Ascending aorta (tissue), 2 donors: ENCODE results near the gene APP. TPM values are rescaled to one million over a fixed set of nuclear protein-coding genes. Genes with fewer than 3 reads are reported as not detected.

Experiments used
- DNase-seq, 2 donors: peaks; one replicate each; pipeline ENCODE4 v3.0.0-alpha.2; 2019; ENCODE audit warnings: low spot score in 2 of 2
- H3K27ac ChIP-seq, 2 donors: fragments of 200-600 bp; sonication (generic); one replicate each; pipeline ENCODE4 v1.5.1; 2016 to 2017; ENCODE audit warnings: mild to moderate bottlenecking in 1 of 2
- H3K27me3 ChIP-seq: fragments of 200-600 bp; sonication (generic); one replicate; pipeline ENCODE4 v1.5.1; 2017
- H3K36me3 ChIP-seq, 2 donors: fragments of 200-600 bp; sonication (generic); one replicate each; pipeline ENCODE4 v1.5.1; 2016
- H3K4me1 ChIP-seq, 2 donors: fragments of 200-600 bp; sonication (generic); one replicate each; pipeline ENCODE4 v1.5.1; 2016 to 2017; ENCODE audit warnings: mild to moderate bottlenecking in 1 of 2
- H3K4me3 ChIP-seq, 2 donors: fragments of 200-600 bp; sonication (generic); one replicate each; pipeline ENCODE4 v1.5.1; 2016 to 2017; ENCODE audit warnings: mild to moderate bottlenecking in 1 of 2
- H3K9me3 ChIP-seq, 2 donors: fragments of 200-600 bp; sonication (generic); one replicate each; pipeline ENCODE4 v1.5.1; 2016
- CTCF ChIP-seq, 3 experiments: fragments of 200-600 bp in 2 of 3; fragments of 450-650 bp in 1 of 3; sonication (generic) in 2 of 3; IDR thresholded peaks; one replicate each; pipeline ENCODE4 v1.5.1; 2016 to 2019; ENCODE audit warnings: antibody characterized with exemption in 3 of 3, mild to moderate bottlenecking in 1 of 3, moderate library complexity in 1 of 3
- intact Hi-C: fragments of 100-400 bp; cut with DNase I; formaldehyde crosslinking; loops from one replicate; pipeline ENCODE4 v1.15.1; 2023
- total RNA-seq: library from RNA; depleted of rRNA; stranded (reverse); fragments of >200 nt; gene quantifications from one replicate; pipeline ENCODE4 v1.1.0, GENCODE V29; 2016

The APP gene
- total RNA-seq, 1 donor from 2014 or later: 350 TPM

- Histone ChIP-seq H3K4me3 (no peak overlapping the region), H3K27me3 (no peaks in the 10 kb centered on the region), H3K4me1 (peaks cover 4 to 34% of the 10 kb centered on the region in 2 donors), H3K27ac (no peak overlapping the region), H3K36me3 (no peaks in the 10 kb centered on the region), H3K9me3 (no peaks in the 10 kb centered on the region)
- no peak for DNase-seq
- intact Hi-C loops: no loop called here
- no peak for TF ChIP-seq CTCF (IDR thresholded peaks at IDR 0.05)
Observed at GRCh38 chr21:26127073-26127814, 43.3 kb downstream of the APP start.

GRCh38 chr21:26126168-26126553, 44.4 kb downstream of the APP start:
- Histone ChIP-seq H3K9me3 (no peaks in the 10 kb centered on the region), H3K27me3 (no peaks in the 10 kb centered on the region), H3K36me3 (no peaks in the 10 kb centered on the region), H3K27ac (no peak overlapping the region), H3K4me1 (peaks cover 4 to 34% of the 10 kb centered on the region in 2 donors), H3K4me3 (no peak overlapping the region)
- no peak for DNase-seq
- intact Hi-C loops: no loop called here
- TF ChIP-seq CTCF (IDR thresholded peaks at IDR 0.05): no peak

- no peaks in the 10 kb centered on the region for H3K27me3 ChIP-seq
- DNase-seq: no peak
- H3K9me3 ChIP-seq: no peaks in the 10 kb centered on the region
- intact Hi-C loops: no loop called here
- no peak for TF ChIP-seq CTCF (IDR thresholded peaks at IDR 0.05)
- peaks cover 4 to 34% of the 10 kb centered on the region in 2 donors for H3K4me1 ChIP-seq
- no peak overlapping the region for H3K4me3 ChIP-seq
- H3K27ac ChIP-seq: peak overlapping the region; percentile 39 to 56
- no peaks in the 10 kb centered on the region for H3K36me3 ChIP-seq
Observed at GRCh38 chr21:26125433-26126167, 45.0 kb downstream of the APP start.

- peaks cover 4 to 34% of the 10 kb centered on the region in 2 donors for H3K4me1 ChIP-seq
- no peaks in the 10 kb centered on the region for H3K36me3 ChIP-seq
- intact Hi-C loops: no loop called here
- H3K27ac ChIP-seq: peak overlapping the region; percentile 39 to 56
- H3K4me3 ChIP-seq: peak overlapping the region in 1 of 2 donors; percentile 29
- DNase-seq: no peak
- no peak for TF ChIP-seq CTCF (IDR thresholded peaks at IDR 0.05)
- no peaks in the 10 kb centered on the region for H3K9me3 ChIP-seq
- H3K27me3 ChIP-seq: no peaks in the 10 kb centered on the region
Observed at GRCh38 chr21:26124896-26125295, 45.7 kb downstream of the APP start.

- DNase-seq: no peak
- no peaks in the 10 kb centered on the region for H3K36me3 ChIP-seq
- H3K27me3 ChIP-seq: no peaks in the 10 kb centered on the region
- H3K27ac ChIP-seq: peak overlapping the region; percentile 39 to 56
- H3K9me3 ChIP-seq: no peaks in the 10 kb centered on the region
- peak overlapping the region in 1 of 2 donors; percentile 29 for H3K4me3 ChIP-seq
- no peak for TF ChIP-seq CTCF (IDR thresholded peaks at IDR 0.05)
- H3K4me1 ChIP-seq: peaks cover 4 to 34% of the 10 kb centered on the region in 2 donors
- intact Hi-C loops: no loop called here
Observed at GRCh38 chr21:26124421-26124833, 46.1 kb downstream of the APP start.
